Fibroblast of villous mesenchyme (primary cell): ENCODE data around the gene HENMT1. TPM values are rescaled to one million over a fixed set of nuclear protein-coding genes. Genes with fewer than 3 reads are reported as not detected.
"Not testable (repeated sequence)": the region's sequence is repeated elsewhere in the genome, so short reads cannot be mapped to it uniquely, and the experiment has no call there.

Source experiments
- DNase-seq: peaks from one replicate; pipeline ENCODE4 v3.0.0-alpha.2; 2010; ENCODE audit warnings: low read depth
- H3K4me3 ChIP-seq: 2 replicates; pipeline ENCODE4 v1.5.1; 2011; ENCODE audit warnings: low read depth, mild to moderate bottlenecking, low read length
- total RNA-seq: library from RNA; depleted of rRNA; stranded (reverse); fragments of >200 nt; gene quantifications from 2 replicates; pipeline ENCODE4 v1.2.3, GENCODE V29; 2012
- TF ChIP-seq, protein P1 (sequence below): IDR thresholded peaks from 2 replicates; pipeline ENCODE4 v1.5.1; 2012; ENCODE audit warnings: low read depth, mild to moderate bottlenecking, low read length; ENCODE audit not compliant: insufficient read depth

HENMT1 gene
- total RNA-seq, 1 donor, result 6.0 TPM

GRCh38 chr1:108686614-108687313, 25.9 kb upstream of the HENMT1 start:
- no peak overlapping the region for H3K4me3 ChIP-seq
- TF ChIP-seq, protein P1, sequence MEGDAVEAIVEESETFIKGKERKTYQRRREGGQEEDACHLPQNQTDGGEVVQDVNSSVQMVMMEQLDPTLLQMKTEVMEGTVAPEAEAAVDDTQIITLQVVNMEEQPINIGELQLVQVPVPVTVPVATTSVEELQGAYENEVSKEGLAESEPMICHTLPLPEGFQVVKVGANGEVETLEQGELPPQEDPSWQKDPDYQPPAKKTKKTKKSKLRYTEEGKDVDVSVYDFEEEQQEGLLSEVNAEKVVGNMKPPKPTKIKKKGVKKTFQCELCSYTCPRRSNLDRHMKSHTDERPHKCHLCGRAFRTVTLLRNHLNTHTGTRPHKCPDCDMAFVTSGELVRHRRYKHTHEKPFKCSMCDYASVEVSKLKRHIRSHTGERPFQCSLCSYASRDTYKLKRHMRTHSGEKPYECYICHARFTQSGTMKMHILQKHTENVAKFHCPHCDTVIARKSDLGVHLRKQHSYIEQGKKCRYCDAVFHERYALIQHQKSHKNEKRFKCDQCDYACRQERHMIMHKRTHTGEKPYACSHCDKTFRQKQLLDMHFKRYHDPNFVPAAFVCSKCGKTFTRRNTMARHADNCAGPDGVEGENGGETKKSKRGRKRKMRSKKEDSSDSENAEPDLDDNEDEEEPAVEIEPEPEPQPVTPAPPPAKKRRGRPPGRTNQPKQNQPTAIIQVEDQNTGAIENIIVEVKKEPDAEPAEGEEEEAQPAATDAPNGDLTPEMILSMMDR, result no peak
- DNase-seq, result peak; percentile 72

- no peak for DNase-seq
- TF ChIP-seq, protein P1, result no peak
- H3K4me3 ChIP-seq, result no peak overlapping the region
Observed at GRCh38 chr1:108685529-108685928, 24.6 kb upstream of the HENMT1 start.

GRCh38 chr1:108681701-108682100, 20.8 kb upstream of the HENMT1 start:
- peak; percentile 23 for DNase-seq
- H3K4me3 ChIP-seq, result not testable (repeated sequence)

DNA sequence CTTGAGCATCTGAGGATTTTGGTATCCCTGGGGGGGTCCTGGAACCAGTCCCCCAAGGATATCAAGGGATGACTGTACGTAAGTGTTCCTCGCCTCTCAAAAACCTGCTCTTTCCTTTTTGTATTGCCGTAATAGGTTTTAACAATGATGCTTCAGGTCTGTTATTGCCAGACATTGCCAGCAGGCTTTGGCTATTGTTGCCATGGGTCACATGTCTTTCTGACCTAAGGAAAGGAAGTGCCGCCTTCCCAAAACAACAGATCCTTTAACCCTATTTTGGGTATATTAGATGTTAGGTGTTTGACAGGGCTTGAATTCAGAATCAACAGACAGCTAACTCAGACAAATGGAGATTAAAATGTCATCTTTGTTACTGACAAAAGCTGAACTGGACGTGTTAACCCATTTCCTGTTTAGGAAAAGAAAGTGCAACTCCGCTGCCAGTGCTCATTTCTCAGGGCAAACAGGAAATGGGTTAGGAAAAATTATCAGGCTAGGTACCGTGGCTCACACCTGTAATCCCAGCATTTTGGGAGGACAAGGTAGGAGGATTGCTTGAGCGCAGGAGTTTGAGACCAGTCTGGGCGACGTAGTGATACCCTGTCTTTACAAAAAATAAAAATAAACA, 18.8 kb upstream of the HENMT1 start:
- no peak for DNase-seq
- TF ChIP-seq, protein P1, result no peak
- H3K4me3 ChIP-seq, result no peak overlapping the region

GRCh38 chr1:108678706-108679105, 17.8 kb upstream of the HENMT1 start:
- DNase-seq, result peak; percentile 13
- no peak overlapping the region for H3K4me3 ChIP-seq
- TF ChIP-seq, protein P1, result no peak

GRCh38 chr1:108671143-108671542, 10.2 kb upstream of the HENMT1 start:
- no peak overlapping the region for H3K4me3 ChIP-seq
- TF ChIP-seq, protein P1, result no peak
- no peak for DNase-seq

DNA sequence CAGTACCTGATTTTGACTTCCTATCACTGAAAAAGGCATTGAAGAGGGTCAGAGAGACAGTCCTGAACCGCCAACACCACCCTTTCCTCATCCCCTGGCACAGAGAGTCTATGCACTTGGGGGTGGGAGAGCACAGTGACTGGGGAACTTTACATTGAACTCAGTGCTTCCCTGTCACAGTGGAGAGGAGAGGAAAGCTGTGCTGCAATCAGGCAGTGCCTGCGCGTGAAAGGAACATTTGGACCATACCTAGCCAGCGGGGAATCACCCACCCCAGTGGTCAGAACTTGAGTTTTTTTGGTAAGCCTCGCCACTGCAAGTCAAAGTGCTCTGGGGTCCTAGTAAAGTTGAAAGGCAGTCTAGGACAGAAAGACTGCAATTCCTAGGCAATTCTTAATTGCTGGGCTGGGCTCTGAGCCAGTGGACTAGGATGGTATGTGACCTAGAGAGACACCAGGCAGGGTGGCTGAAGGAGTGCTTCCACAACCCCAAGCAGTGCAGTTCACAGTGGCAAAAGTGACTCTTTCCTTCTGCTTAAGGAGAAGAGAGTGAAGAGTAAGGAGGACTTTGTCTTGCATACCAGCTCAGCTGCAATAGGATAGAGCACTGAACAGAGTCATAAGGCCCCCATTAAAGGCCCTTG, 9.4 kb upstream of the HENMT1 start:
- H3K4me3 ChIP-seq, result no peak overlapping the region
- DNase-seq, result no peak
- TF ChIP-seq, protein P1, result no peak
